Loucy (cell line): ENCODE measurements around the gene RHOB.

Experiments used
- H2AFZ ChIP-seq: fragments of 200-600 bp; sonication (generic); 2 replicates; pipeline ENCODE4 v1.6.0; 2016; ENCODE audit warnings: antibody characterized with exemption, mild to moderate bottlenecking, low read length, moderate library complexity
- H3F3A ChIP-seq: fragments of 200-600 bp; 2 replicates; pipeline ENCODE4 v1.6.0; 2016; ENCODE audit warnings: antibody characterized with exemption, low read depth, mild to moderate bottlenecking
- H3K27me3 ChIP-seq: fragments of 200-600 bp; sonication (generic); 2 replicates; pipeline ENCODE4 v1.6.1; 2014; ENCODE audit warnings: low read length, mild to moderate bottlenecking; ENCODE audit not compliant: insufficient read depth, poor library complexity, severe bottlenecking
- H3K36me3 ChIP-seq: fragments of 200-600 bp; sonication (generic); 2 replicates; pipeline ENCODE4 v1.6.1; 2016; ENCODE audit warnings: low read length; ENCODE audit not compliant: insufficient read depth
- H3K4me1 ChIP-seq: fragments of 200-600 bp; sonication (generic); 2 replicates; pipeline ENCODE4 v1.5.1; 2014; ENCODE audit warnings: low read length, mild to moderate bottlenecking; ENCODE audit not compliant: insufficient read depth, poor library complexity, severe bottlenecking
- H3K4me2 ChIP-seq: fragments of 200-600 bp; sonication (generic); 2 replicates; pipeline ENCODE4 v1.6.0; 2014; ENCODE audit warnings: antibody characterized with exemption, low read length, low read depth, mild to moderate bottlenecking; ENCODE audit not compliant: poor library complexity, severe bottlenecking
- H3K4me3 ChIP-seq: fragments of 200-600 bp; sonication (generic); 2 replicates; pipeline ENCODE4 v1.5.1; 2014; ENCODE audit warnings: low read length, mild to moderate bottlenecking, mixed read lengths; ENCODE audit not compliant: poor library complexity, severe bottlenecking
- H3K79me2 ChIP-seq: fragments of 200-600 bp; sonication (generic); 2 replicates; pipeline ENCODE4 v1.6.1; 2014; ENCODE audit warnings: low read length; ENCODE audit not compliant: insufficient read depth
- H3K9ac ChIP-seq: fragments of 200-600 bp; sonication (generic); 2 replicates; pipeline ENCODE4 v1.6.0; 2014; ENCODE audit warnings: mild to moderate bottlenecking, low read depth, low read length, moderate library complexity; ENCODE audit not compliant: poor library complexity, severe bottlenecking
- H3K9me2 ChIP-seq: fragments of 200-600 bp; sonication (generic); replicated peaks from 2 replicates; pipeline ENCODE4 v1.6.1; 2016; ENCODE audit warnings: low read depth, low read length, mixed read lengths
- H3K9me3 ChIP-seq: fragments of 200-600 bp; sonication (generic); 2 replicates; pipeline ENCODE4 v1.6.1; 2014; ENCODE audit warnings: mild to moderate bottlenecking, antibody characterized with exemption, low read length, low read depth; ENCODE audit not compliant: insufficient read depth
- H4K20me1 ChIP-seq: fragments of 200-600 bp; sonication (generic); 2 replicates; pipeline ENCODE4 v1.6.0; 2014; ENCODE audit warnings: antibody characterized with exemption, low read length, mild to moderate bottlenecking; ENCODE audit not compliant: insufficient read depth, poor library complexity, severe bottlenecking
- CTCF ChIP-seq: fragments of 200-600 bp; sonication (generic); conservative IDR thresholded peaks from 2 replicates; pipeline ENCODE4 v1.5.1; 2014; ENCODE audit warnings: mild to moderate bottlenecking, antibody characterized with exemption, low read length
- EZH2phosphoT487 ChIP-seq: fragments of 200-600 bp; IDR thresholded peaks from 2 replicates; pipeline ENCODE4 v1.6.1; 2018; ENCODE audit warnings: antibody characterized with exemption, mild to moderate bottlenecking, moderate library complexity, borderline replicate concordance

Gene RHOB

GRCh38 chr2:20494241-20494640, 47.4 kb downstream of the RHOB start:
- Histone ChIP-seq H3K9me3 (no peaks in the 10 kb centered on the region), H3K9me2 (no peaks in the 10 kb centered on the region), H3F3A (no peaks in the 10 kb centered on the region), H3K4me2 (peak overlapping the region; percentile 29), H4K20me1 (no peaks in the 10 kb centered on the region), H3K79me2 (no peaks in the 10 kb centered on the region), H2AFZ (peak overlapping the region; percentile 70), H3K36me3 (no peaks in the 10 kb centered on the region), H3K4me1 (peaks cover 8% of the 10 kb centered on the region), H3K27me3 (no peaks in the 10 kb centered on the region), H3K4me3 (peak overlapping the region; percentile 28), H3K9ac (no peak overlapping the region)
- TF ChIP-seq CTCF = no peak
- no peak for TF ChIP-seq EZH2phosphoT487

- Histone ChIP-seq H3K36me3 (no peaks in the 10 kb centered on the region), H3K9ac (no peak overlapping the region), H3K9me3 (no peaks in the 10 kb centered on the region), H3K9me2 (no peaks in the 10 kb centered on the region), H2AFZ (no peak overlapping the region), H3K79me2 (no peaks in the 10 kb centered on the region), H4K20me1 (no peaks in the 10 kb centered on the region), H3F3A (no peaks in the 10 kb centered on the region), H3K27me3 (no peaks in the 10 kb centered on the region), H3K4me3 (no peak overlapping the region), H3K4me2 (no peak overlapping the region), H3K4me1 (peaks cover 8% of the 10 kb centered on the region)
- TF ChIP-seq EZH2phosphoT487 = no peak
- TF ChIP-seq CTCF = no peak
Measured at GRCh38 chr2:20496076-20496872, 49.4 kb downstream of the RHOB start.

GRCh38 chr2:20496942-20497341, 50.1 kb downstream of the RHOB start:
- Histone ChIP-seq H3K27me3 (no peaks in the 10 kb centered on the region), H2AFZ (no peak overlapping the region), H3K4me2 (no peak overlapping the region), H3K9me3 (no peaks in the 10 kb centered on the region), H3K9ac (no peak overlapping the region), H4K20me1 (no peaks in the 10 kb centered on the region), H3K36me3 (no peaks in the 10 kb centered on the region), H3K9me2 (no peaks in the 10 kb centered on the region), H3F3A (no peaks in the 10 kb centered on the region), H3K4me1 (peaks cover 8% of the 10 kb centered on the region), H3K79me2 (no peaks in the 10 kb centered on the region), H3K4me3 (no peak overlapping the region)
- TF ChIP-seq EZH2phosphoT487 = no peak
- TF ChIP-seq CTCF = no peak
